AG09309 (cell line): ENCODE data around the gene DNAJB5.
"Not testable (repeated sequence)": the region's sequence is repeated elsewhere in the genome, so short reads cannot be mapped to it uniquely, and the experiment has no call there.

Source experiments
- DNase-seq: peaks from one replicate; pipeline ENCODE4 v3.0.0-alpha.2; 2010; ENCODE audit warnings: low read depth
- H3K4me3 ChIP-seq: 2 replicates; pipeline ENCODE4 v1.5.1; 2011; ENCODE audit warnings: mild to moderate bottlenecking, low read depth, low read length, moderate library complexity; ENCODE audit not compliant: control insufficient read depth
- TF ChIP-seq, protein P1 (sequence below): IDR thresholded peaks from 2 replicates; pipeline ENCODE4 v1.5.1; 2011; ENCODE audit warnings: mild to moderate bottlenecking, low read depth, low read length, inconsistent platforms; ENCODE audit not compliant: insufficient read depth, control insufficient read depth; ENCODE audit errors: missing control alignments

The DNAJB5 gene

DNA sequence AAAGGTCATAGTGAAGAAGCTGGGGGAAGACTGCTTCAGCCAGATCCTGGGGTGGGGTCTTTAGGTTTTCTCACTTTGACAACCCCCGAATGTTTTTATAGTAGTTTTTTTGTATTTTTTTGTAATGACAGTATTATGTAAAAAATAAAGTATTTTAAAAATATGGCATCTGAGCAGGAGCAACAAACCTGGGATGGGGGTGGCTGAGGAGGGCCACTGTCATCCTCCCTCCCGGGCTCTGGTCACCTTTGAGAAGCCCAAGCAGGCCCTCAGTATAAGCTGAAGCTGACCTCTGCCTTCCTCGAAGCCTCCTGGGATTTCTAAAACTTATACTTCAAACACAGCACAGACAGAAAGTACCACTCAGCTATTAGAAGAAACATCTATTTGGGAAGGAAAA, 8.7 kb downstream of the DNAJB5 start:
- no peak for DNase-seq
- TF ChIP-seq, protein P1, sequence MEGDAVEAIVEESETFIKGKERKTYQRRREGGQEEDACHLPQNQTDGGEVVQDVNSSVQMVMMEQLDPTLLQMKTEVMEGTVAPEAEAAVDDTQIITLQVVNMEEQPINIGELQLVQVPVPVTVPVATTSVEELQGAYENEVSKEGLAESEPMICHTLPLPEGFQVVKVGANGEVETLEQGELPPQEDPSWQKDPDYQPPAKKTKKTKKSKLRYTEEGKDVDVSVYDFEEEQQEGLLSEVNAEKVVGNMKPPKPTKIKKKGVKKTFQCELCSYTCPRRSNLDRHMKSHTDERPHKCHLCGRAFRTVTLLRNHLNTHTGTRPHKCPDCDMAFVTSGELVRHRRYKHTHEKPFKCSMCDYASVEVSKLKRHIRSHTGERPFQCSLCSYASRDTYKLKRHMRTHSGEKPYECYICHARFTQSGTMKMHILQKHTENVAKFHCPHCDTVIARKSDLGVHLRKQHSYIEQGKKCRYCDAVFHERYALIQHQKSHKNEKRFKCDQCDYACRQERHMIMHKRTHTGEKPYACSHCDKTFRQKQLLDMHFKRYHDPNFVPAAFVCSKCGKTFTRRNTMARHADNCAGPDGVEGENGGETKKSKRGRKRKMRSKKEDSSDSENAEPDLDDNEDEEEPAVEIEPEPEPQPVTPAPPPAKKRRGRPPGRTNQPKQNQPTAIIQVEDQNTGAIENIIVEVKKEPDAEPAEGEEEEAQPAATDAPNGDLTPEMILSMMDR = no peak

DNA sequence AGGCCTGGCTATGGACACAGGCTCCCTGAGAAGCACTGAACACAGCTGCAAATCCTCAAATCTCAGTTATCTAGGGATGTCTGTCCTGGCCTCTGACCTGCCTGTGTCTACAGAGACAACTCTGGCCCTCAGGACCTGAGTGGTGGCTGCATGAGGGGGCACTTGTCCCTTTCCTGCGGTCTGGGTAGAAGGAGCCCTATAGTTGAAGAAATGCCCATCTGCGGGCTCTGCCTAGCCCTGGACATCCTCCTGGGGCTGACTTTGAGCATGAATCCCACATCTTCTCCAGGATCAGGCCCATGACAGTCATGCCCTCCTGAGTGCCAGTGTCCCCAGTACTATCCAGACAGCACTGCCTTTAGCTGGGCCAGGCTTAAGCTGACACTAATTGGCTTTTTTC, 10.0 kb downstream of the DNAJB5 start:
- DNase-seq = no peak
- no peak overlapping the region for H3K4me3 ChIP-seq
- TF ChIP-seq, protein P1 = no peak

More for the DNA sequence above, 8.7 kb downstream of the DNAJB5 start:
- H3K4me3 ChIP-seq = no peak overlapping the region

DNA sequence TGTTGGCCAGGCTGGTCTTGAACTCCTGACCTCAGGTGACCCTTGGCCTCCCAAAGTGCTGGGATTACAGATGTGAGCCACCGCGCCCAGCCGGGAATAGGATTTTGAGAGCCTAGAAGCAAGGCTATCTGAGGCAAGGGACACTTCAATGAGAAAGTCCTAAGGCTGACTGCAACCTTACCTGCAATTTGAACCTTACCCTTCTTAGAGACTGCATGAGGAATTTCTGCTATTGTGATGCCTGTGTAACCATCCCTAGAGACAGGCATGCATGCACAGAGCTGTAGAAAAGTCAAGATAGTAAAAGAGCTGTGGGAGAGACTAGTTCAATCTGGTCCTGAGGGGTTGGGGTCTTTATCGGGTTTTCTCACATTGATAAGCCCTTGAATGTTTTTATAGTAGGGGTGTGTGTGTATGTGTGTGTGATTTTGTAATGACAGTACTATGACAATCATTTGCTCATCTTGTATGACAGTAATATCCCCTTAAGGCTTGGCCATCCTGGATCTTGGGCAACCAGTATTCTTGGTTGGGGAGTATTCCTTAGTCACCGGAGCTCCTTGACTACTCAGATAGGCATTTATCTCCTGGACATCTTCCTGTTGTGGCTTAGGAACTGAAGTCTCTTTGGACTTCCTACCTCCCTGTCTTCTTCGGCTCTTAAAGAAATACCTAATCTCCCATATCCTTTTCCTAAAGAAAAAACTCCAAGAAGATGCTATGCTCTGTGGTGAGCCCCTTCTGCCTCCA, 11.2 kb downstream of the DNAJB5 start:
- TF ChIP-seq, protein P1 = no peak
- no peak overlapping the region for H3K4me3 ChIP-seq
- peak; percentile 27 for DNase-seq

DNA sequence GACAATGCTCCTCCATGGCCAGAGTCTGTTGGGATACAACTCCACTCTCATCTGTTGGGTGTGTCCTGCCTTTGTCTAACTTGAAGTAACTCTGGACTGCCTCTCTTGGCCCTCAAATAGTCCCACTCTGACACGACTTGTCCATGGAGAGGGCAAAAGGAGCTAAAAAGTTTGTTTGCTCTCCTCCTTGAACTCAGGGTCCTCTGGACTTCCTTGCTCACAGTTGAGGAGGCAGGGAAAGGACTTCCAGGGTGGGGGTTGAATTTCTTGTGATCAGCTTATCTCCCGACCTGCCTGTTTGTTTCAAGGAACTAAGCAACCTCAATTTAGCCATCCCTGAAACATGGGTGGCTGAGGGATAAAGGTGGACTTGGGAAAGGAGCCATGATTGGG, 11.7 kb downstream of the DNAJB5 start:
- TF ChIP-seq, protein P1 = no peak
- DNase-seq = no peak
- H3K4me3 ChIP-seq = no peak overlapping the region

DNA sequence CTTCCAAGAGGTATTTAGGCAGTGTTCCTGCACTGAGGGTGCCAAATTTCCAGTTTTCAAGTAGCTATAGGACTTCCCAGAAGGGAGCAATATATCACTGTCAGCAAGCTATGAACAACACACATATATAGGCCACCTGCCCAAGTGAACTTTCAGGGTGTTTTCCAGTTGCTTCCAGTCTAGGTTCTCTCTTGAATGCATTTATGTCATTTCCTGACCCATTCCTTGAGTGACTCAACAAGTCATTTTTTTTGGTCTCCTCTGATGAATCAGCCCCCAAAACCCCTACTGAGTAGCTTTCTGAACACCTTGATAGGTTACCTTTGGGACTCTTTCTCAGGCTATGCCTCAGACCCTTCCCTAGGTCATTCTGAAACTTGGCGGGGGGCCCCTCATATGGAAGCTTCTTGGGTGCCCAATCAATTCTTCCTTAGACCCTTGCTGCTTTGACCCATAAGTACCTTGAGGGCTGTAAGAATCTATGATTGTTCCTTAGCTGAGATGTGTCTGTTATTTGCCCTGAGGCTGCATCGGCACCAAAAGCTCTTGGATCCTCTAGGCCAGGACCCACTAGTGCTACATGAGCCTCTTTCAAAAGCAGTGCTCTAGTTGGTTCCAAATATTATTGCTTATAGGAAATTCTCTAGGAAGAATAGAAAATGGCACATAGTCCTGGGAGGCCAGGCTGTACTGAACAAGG, 12.4 kb downstream of the DNAJB5 start:
- DNase-seq = no peak

DNA sequence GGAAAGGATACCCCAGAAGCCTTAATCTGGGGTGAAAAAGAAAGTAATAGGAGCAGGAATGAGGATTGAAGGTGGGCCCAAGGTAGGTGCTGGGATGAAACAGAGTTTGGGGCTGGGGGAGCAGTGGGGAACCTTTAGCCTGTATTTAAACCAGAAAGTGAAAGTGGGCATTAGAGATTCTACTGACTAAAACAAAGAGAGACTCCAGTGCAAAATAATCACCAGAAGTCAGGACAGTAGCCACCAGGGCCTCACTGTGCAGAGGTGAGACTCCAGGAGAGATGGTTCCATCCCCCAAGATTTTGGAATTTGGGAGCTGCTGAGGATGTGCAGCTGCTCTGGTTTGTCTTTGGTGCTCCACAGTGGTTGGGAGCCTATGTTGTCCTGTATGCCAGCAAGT, 13.1 kb downstream of the DNAJB5 start:
- H3K4me3 ChIP-seq = no peak overlapping the region
- TF ChIP-seq, protein P1 = no peak
- DNase-seq = no peak

More for the DNA sequence above, 12.4 kb downstream of the DNAJB5 start:
- TF ChIP-seq, protein P1 = no peak
- H3K4me3 ChIP-seq = no peak overlapping the region

DNA sequence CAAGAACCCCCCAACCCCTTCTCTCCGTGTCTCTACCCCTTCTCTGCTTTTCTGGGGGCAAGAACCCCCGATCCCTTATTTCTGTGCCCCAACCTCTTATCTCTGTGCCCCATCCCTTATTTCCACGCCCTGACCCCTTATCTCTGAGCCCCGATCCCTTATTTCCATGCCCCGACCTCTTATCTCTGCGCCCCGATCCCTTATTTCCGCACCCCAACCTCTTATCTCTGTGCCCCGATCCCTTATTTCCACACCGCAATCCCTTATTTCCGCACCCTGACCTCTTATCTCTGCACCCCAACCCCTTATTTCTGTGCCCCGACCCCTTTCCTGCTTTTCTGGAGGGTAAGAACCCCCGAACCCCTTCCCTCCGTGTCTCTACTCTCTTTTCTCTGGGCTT, 14.8 kb downstream of the DNAJB5 start:
- not testable (repeated sequence) for DNase-seq

More for the DNA sequence above, 14.8 kb downstream of the DNAJB5 start:
- not testable (repeated sequence) for H3K4me3 ChIP-seq
